Dendritic cell treated with granulocyte-macrophage colony-stimulating factor and Interleukin-4, amounts not matched to agents 40 ng/mL and 50 ng/mL, for 4 days (primary cell): ENCODE results near the gene LRRC3B.
"Not testable (repeated sequence)": the region's sequence is repeated elsewhere in the genome, so short reads cannot be mapped to it uniquely, and the experiment has no call there.

ENCODE experiments used
- H3K27ac Mint-ChIP-seq: one replicate; pipeline ENCODE4 v1.8.0; 2022; ENCODE audit warnings: mild to moderate bottlenecking, mixed read lengths
- H3K27me3 Mint-ChIP-seq: one replicate; pipeline ENCODE4 v1.8.0; 2022; ENCODE audit warnings: mild to moderate bottlenecking, mixed read lengths
- H3K36me3 Mint-ChIP-seq: one replicate; pipeline ENCODE4 v1.8.0; 2022; ENCODE audit warnings: low read depth, mixed read lengths
- H3K4me1 Mint-ChIP-seq: one replicate; pipeline ENCODE4 v1.8.0; 2022; ENCODE audit warnings: low read depth, mixed read lengths
- H3K4me3 Mint-ChIP-seq: one replicate; pipeline ENCODE4 v1.8.0; 2022; ENCODE audit warnings: mild to moderate bottlenecking, moderate library complexity, mixed read lengths
- H3K9me3 Mint-ChIP-seq: one replicate; pipeline ENCODE4 v1.8.0; 2022; ENCODE audit warnings: mixed read lengths
- intact Hi-C: fragments of 100-400 bp; cut with micrococcal nuclease; formaldehyde crosslinking; loops from one replicate; pipeline ENCODE4 v1.15.0; 2022

The LRRC3B gene, protein sequence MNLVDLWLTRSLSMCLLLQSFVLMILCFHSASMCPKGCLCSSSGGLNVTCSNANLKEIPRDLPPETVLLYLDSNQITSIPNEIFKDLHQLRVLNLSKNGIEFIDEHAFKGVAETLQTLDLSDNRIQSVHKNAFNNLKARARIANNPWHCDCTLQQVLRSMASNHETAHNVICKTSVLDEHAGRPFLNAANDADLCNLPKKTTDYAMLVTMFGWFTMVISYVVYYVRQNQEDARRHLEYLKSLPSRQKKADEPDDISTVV

DNA sequence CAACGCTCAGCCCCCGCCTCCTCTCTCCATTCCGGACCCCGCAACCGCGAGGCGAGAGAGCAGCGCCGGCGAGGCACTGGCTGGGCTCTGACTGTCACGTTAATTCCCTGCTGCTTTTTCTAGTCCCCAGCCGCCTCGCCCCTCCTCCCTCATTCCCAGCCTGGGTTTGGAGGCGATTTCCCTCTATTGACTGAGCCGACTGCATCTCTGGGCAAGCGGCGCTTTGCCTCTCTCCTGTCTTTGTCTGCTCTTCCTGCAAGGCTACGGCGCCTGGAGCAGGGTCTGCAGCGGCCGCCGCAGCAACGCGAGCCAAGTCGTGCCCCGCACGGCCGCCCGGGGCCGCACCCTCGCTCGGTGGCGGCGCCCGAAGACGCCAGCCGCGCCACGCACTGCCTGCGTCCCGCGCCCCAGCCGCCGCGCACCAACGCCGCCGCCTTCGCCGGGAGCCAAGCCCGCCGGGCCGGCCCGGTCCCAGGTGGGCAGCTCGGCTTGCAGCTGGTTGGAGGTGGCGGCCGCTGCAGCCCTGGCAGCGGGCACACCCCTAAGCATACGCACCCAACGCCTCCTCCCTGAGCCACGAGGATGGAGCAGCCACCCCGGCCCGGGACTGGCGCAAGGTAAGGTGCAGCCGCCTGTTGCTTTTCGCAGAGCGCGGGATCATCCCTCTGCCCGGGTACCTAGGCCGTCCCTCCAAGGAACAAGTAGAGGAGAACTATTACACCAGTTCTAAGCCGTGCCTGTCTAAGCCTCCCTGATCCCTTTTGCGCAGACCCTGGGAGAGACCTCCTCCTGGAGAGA lies at the start of gene LRRC3B:
Gene LRRC3B, plus strand, starts transcription at position 152 of the 798 bp plus-strand sequence. CDS start 86,901 bp downstream, outside the sequence.
- no peaks in the 10 kb centered on the region for H3K36me3 Mint-ChIP-seq
- H3K9me3 Mint-ChIP-seq = no peaks in the 10 kb centered on the region
- H3K4me3 Mint-ChIP-seq = no peak within 1 kb of the TSS
- H3K4me1 Mint-ChIP-seq = no peaks in the 10 kb centered on the region
- intact Hi-C loops = no loop called here
- no peak within 1 kb of the TSS for H3K27ac Mint-ChIP-seq
- H3K27me3 Mint-ChIP-seq = peaks cover 42% of the 10 kb centered on the region

DNA sequence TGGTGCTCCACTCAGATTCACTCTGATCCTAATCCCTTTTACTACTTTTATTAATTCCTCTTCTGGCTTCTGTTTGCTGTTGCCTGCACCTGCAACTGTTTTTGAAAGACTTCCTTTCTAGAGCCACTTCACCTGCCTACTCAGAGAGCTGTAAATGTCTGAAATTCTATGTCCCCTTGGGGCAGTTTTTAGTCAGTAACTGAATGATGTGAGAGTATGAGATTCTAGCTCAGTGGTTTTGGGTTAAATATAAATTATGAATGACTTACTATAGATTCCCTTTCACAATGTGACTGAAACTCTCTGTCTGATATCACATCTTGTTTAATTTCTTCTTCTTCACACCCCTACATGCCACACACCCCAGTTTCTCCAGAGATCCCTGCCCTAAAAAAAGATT lies 47.8 kb upstream of the LRRC3B start:
- intact Hi-C loops = no loop called here
- no peak overlapping the region for H3K4me3 Mint-ChIP-seq
- H3K27ac Mint-ChIP-seq = no peak overlapping the region
- no peaks in the 10 kb centered on the region for H3K27me3 Mint-ChIP-seq
- peaks cover 30% of the 10 kb centered on the region for H3K9me3 Mint-ChIP-seq
- H3K36me3 Mint-ChIP-seq = no peaks in the 10 kb centered on the region
- H3K4me1 Mint-ChIP-seq = no peaks in the 10 kb centered on the region

DNA sequence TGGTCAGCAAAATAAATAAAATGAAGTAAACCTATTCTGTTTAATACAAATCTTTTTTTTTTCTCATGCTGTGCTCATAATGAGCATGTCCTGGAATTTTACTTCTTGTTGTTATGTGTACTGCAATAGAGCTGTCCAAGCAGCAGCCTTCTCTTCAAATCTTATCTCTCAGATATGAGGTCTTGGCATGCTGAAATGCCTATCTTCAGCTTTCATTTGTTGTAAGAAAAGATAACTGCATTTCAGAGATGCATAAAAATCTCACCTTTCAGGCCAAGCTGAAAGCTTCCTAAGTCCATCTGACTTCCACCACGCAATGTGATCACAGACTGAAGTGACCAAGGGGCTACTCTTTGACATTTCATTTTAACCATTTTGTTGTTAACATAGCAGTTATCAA lies 43.5 kb upstream of the LRRC3B start:
- H3K4me3 Mint-ChIP-seq = no peak overlapping the region
- H3K27me3 Mint-ChIP-seq = no peaks in the 10 kb centered on the region
- intact Hi-C loops = no loop called here
- H3K4me1 Mint-ChIP-seq = no peaks in the 10 kb centered on the region
- peaks cover 38% of the 10 kb centered on the region for H3K9me3 Mint-ChIP-seq
- H3K27ac Mint-ChIP-seq = no peak overlapping the region
- no peaks in the 10 kb centered on the region for H3K36me3 Mint-ChIP-seq

DNA sequence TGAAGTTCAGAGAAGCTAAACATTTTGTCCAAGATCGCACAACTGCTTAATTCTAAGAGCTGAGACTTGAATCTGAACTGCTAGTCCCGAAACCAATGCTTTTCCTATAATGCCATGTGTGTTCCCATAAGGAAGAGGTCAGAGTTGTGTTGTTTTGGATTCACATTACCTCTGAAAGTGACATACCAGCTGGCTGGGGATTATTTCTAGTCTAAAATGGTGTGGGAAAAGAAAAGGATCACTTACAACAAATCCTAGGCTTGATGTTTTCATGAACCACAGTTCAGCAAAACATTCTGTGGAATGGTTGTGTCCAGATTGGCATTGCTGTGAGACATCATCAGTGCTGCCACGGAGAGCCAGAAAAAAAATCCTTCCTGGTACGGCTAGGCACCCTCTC lies 35.0 kb upstream of the LRRC3B start:
- H3K4me3 Mint-ChIP-seq = no peak overlapping the region
- no peaks in the 10 kb centered on the region for H3K4me1 Mint-ChIP-seq
- no peak overlapping the region for H3K27ac Mint-ChIP-seq
- H3K36me3 Mint-ChIP-seq = no peaks in the 10 kb centered on the region
- peaks cover 28% of the 10 kb centered on the region for H3K9me3 Mint-ChIP-seq
- H3K27me3 Mint-ChIP-seq = no peaks in the 10 kb centered on the region
- intact Hi-C loops = no loop called here

DNA sequence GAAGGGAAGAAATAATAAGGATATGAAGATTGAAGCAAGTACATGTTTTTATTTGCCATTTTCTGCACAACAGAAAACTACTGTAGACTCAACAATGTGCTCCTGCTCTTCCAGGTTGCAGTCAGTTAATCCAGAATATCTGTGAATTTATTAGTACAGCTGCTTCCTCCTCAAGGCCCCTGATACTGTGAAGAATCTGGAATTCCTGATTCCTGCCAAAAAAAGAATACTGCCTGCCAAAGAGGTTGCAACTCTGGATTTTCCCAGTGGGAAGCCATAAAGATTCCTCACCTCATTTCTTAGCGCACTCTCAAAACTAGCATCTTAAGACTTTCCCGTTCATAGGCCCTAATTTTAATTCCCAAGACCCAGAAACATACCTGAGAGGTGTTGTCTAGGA lies 33.6 kb upstream of the LRRC3B start:
- H3K36me3 Mint-ChIP-seq = no peaks in the 10 kb centered on the region
- H3K4me3 Mint-ChIP-seq = no peak overlapping the region
- peaks cover 28% of the 10 kb centered on the region for H3K9me3 Mint-ChIP-seq
- no peaks in the 10 kb centered on the region for H3K4me1 Mint-ChIP-seq
- H3K27me3 Mint-ChIP-seq = no peaks in the 10 kb centered on the region
- H3K27ac Mint-ChIP-seq = no peak overlapping the region
- intact Hi-C loops = no loop called here

DNA sequence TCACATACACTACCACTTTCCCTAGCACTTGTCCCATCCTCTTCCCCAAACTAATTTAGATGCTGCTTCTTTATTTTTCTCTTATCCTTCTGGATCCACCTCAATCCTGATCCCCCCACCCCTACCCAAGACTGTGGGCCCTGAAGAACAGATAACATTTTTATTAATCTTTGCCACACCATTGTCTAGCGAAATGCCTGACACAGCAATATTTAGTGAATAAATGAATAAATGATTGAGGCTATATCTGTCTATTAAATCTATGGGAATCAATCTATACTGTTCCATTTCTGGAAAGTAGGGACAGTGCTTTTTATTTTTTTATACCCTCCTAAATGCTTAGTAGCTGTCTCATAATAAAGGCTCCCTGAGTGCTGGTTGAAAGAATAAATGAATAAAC lies 32.9 kb upstream of the LRRC3B start:
- H3K27me3 Mint-ChIP-seq = no peaks in the 10 kb centered on the region
- no peak overlapping the region for H3K4me3 Mint-ChIP-seq
- H3K27ac Mint-ChIP-seq = no peak overlapping the region
- H3K9me3 Mint-ChIP-seq = peaks cover 28% of the 10 kb centered on the region
- no peaks in the 10 kb centered on the region for H3K36me3 Mint-ChIP-seq
- no peaks in the 10 kb centered on the region for H3K4me1 Mint-ChIP-seq
- intact Hi-C loops = no loop called here

DNA sequence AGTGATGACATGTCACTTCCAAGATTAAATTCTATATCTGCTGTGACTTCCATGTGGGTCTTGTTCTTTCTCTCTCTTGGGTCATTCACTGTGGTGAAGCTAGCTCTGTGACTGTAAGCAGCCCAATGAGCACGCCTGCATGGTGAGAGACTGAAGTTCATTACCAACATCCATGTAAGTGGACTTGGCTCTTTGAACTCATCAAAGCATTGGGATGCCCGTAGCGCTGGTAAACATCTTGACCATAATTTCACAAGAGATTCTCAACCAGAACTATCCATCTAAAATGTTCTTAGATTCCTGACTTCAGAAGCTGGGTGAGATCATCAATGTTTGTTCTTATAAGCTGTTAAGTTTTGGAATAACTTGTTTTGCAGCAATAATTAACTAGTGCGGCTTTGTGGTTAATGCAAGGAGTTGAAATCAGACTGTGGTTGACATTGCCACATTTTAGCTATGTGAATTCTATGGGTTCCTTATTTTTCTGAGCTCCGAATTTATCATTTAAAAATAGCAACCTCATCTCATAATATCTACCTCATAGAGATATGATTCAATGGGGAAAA lies 31.6 kb upstream of the LRRC3B start:
- peaks cover 38% of the 10 kb centered on the region for H3K9me3 Mint-ChIP-seq
- no peaks in the 10 kb centered on the region for H3K27me3 Mint-ChIP-seq
- no peak overlapping the region for H3K4me3 Mint-ChIP-seq
- H3K4me1 Mint-ChIP-seq = no peaks in the 10 kb centered on the region
- H3K27ac Mint-ChIP-seq = no peak overlapping the region
- no peaks in the 10 kb centered on the region for H3K36me3 Mint-ChIP-seq
- intact Hi-C loops = no loop called here

DNA sequence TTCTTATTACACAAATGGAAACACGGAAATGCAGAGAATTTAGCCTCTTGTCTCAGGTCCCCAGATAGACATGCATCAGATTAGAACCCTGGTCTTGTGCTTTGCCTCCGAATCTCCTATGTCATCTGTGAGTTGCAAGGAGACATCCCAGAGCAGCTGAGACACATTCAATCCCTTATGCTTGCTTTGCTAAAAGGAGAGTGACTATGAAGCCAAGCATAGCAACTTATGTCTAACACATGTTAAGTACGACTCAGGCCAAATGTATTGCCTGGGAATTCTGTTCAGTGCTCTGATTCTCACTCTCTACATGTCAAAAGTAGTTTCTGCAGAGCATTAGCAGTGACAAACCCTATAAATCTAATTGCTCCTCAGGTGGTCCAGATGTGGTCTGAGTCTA lies 30.6 kb upstream of the LRRC3B start:
- Mint-ChIP-seq H3K9me3 (peaks cover 44% of the 10 kb centered on the region), H3K27ac (no peak overlapping the region), H3K4me3 (no peak overlapping the region), H3K4me1 (no peaks in the 10 kb centered on the region), H3K36me3 (no peaks in the 10 kb centered on the region), H3K27me3 (no peaks in the 10 kb centered on the region)
- intact Hi-C loops = no loop called here

DNA sequence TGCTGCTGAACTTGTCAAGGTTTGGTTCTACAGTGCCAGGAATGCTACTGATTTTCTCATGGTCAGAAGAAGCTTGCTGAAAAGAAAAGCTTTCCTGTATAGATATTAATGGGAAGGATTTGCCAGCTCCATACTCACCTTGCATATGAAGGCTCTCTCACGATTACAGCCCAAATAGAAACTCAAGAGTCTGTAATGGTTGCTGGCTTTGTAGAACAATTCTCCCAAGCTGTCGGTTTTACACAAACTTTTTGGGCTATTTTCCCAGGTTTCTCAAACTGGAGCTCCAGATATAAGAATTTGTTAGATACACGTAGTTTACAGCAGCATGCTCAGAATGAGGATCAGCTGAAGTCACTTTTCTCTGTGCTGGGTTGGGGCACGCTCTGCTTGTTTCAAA lies 30.1 kb upstream of the LRRC3B start:
- Mint-ChIP-seq H3K27ac (no peak overlapping the region), H3K9me3 (peaks cover 47% of the 10 kb centered on the region), H3K36me3 (no peaks in the 10 kb centered on the region), H3K4me1 (no peaks in the 10 kb centered on the region), H3K27me3 (no peaks in the 10 kb centered on the region), H3K4me3 (no peak overlapping the region)
- intact Hi-C loops = no loop called here

DNA sequence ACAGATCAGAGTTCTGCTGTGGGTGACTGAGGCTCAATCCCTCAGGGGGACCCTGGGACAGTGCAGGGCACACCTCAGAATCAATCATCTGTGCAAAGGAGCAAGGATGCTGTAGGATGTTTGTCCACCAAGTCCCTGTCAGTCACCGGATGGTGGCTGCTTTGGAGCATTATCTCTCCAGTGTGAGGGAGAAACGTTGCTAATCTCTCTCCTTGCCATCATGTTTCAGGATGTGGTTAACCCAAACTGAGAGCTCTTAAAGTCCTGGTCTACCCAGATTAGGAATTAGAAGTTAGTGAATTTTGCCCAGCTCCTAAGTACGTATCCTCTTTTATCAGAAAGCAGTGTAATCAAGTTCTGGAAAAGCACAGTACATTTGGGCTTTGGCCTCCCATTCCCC lies 26.2 kb upstream of the LRRC3B start:
- intact Hi-C loops = no loop called here
- Mint-ChIP-seq H3K27ac (no peak overlapping the region), H3K36me3 (no peaks in the 10 kb centered on the region), H3K4me1 (no peaks in the 10 kb centered on the region), H3K27me3 (no peaks in the 10 kb centered on the region), H3K9me3 (peaks cover 54% of the 10 kb centered on the region), H3K4me3 (no peak overlapping the region)

DNA sequence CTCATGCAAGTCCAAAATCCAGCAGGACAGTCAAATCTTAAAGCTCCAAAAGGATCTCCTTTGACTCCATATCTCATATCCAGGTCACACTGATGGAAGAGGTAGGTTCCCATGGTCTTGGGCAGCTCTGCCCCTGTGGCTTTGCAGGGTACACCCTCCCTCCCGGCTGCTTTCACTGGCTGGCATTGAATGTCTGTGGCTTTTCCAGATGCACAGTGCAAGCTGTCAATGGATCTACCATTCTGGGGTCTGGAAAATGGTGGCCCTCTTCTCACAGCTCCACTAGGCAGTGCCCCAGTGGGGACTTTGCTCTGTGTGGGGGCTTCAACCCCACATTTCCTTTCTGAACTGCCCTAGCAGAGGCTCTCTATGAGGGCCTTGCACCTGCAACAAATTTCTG lies 19.3 kb upstream of the LRRC3B start:
- peaks cover 64% of the 10 kb centered on the region for H3K9me3 Mint-ChIP-seq
- H3K27me3 Mint-ChIP-seq, intact Hi-C loops, H3K36me3 Mint-ChIP-seq, H3K4me3 Mint-ChIP-seq, H3K4me1 Mint-ChIP-seq, H3K27ac Mint-ChIP-seq: not testable (repeated sequence)

DNA sequence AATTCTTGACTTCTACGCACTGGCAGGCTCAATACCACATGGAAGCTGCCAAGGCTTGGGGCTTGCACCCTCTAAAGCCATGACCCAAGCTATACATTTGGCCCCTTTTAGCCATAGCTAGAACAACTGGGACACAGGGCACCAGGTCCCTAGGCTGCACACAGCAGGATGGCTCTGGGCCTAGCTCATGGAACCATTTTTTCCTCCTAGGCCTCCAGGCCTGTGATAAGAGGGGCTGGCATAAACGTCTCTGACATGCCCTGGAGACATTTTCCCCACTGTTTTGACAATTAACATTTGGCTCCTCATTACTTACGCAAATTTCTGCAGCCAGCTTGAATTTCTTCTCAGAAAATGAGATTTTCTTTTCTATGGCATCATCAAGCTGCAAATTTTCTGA lies 18.8 kb upstream of the LRRC3B start:
- intact Hi-C loops, H3K27me3 Mint-ChIP-seq, H3K4me1 Mint-ChIP-seq, H3K4me3 Mint-ChIP-seq, H3K27ac Mint-ChIP-seq, H3K36me3 Mint-ChIP-seq: not testable (repeated sequence)
- peaks cover 62% of the 10 kb centered on the region for H3K9me3 Mint-ChIP-seq

DNA sequence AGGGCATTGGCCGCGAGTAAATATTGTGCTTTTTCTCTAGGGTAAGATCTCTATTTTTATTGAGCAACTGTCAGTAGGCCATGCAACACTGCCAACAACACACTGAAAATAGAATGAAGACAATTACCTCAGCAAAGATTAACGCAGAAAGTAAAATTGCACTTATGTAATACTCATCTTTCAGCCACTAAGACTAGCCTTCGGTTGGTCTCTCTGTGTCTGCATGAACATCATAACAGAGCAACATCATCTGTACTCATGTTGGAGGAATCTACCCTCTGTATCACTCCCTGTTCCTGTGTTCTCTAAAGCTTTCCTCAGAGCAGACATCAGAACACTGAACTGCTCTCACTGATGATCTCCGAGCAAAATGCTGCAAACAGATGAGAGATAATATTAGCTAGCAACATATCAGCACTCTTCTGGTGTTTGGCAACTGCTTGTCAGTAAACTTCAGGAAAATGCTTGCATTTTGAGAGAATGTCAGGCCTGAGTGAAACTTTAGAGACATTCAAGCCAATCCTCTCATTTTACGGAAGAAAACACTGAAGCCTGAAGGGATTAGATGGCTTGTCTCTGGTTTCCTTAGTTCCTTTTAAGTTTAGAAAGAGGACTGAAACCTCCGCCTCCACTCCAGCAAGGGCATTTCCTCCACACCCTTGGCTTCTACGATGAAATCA lies 8.4 kb upstream of the LRRC3B start:
- Mint-ChIP-seq H3K9me3 (peaks cover 24% of the 10 kb centered on the region), H3K4me1 (no peaks in the 10 kb centered on the region), H3K4me3 (no peak overlapping the region), H3K27ac (no peak overlapping the region), H3K36me3 (no peaks in the 10 kb centered on the region), H3K27me3 (no peaks in the 10 kb centered on the region)
- intact Hi-C loops = no loop called here

DNA sequence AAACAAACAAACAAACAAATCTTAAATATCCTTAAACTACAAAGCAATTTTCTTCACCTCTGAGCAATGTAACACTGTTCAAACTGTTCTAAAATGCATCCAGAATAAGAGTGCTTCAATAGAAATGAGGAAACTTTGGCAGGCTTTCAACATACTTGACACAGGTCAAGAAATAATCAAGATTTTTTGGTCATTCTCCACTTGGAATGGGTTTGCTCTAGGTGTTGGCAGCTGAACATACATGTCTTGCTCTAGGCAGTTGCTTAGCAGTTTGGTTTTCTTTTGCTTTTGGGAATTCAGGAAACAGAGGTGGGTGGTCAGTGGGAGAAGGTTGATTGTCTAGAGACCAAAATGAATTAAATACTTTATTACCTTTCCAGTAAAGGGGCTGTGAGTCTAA lies 1.4 kb upstream of the LRRC3B start:
- H3K4me1 Mint-ChIP-seq = no peaks in the 10 kb centered on the region
- peaks cover 42% of the 10 kb centered on the region for H3K27me3 Mint-ChIP-seq
- H3K9me3 Mint-ChIP-seq = no peaks in the 10 kb centered on the region
- no peaks in the 10 kb centered on the region for H3K36me3 Mint-ChIP-seq
- H3K4me3 Mint-ChIP-seq = no peak overlapping the region
- intact Hi-C loops = no loop called here
- H3K27ac Mint-ChIP-seq = no peak overlapping the region
